ENCODE measurements around the gene CALR3.

Gene CALR3

GRCh38 chr19:16446108-16446723 lies 49.8 kb downstream of the CALR3 start:
- TF ChIP-seq USF1 (IDR thresholded peaks at IDR 0.05) (peak; percentile 61), REST (IDR thresholded peaks at IDR 0.05; ENCODE audit: low read depth) (no peak), MAX (IDR thresholded peaks at IDR 0.05) (peak; percentile 76)

GRCh38 chr19:16445238-16446107 lies 50.5 kb downstream of the CALR3 start:
- no peak for TF ChIP-seq MAX (IDR thresholded peaks at IDR 0.05)
- 0 out of 2 replicates have a peak, but pooled peaks have one; percentile 21 for TF ChIP-seq EP300 (IDR thresholded peaks at IDR 0.05; ENCODE audit: borderline replicate concordance)
- TF ChIP-seq USF1 (IDR thresholded peaks at IDR 0.05), result no peak
- no peak for TF ChIP-seq CREB1 (IDR thresholded peaks at IDR 0.05; ENCODE audit: low read depth)
- TF ChIP-seq YY1 (IDR thresholded peaks at IDR 0.05; ENCODE audit: low read depth), result no peak
- no peak for TF ChIP-seq TCF12 (IDR thresholded peaks at IDR 0.05; ENCODE audit: low read depth)
- no peak for TF ChIP-seq TAF1 (IDR thresholded peaks at IDR 0.05; ENCODE audit: low read depth)
- no peak for TF ChIP-seq ZBTB7A (IDR thresholded peaks at IDR 0.05; ENCODE audit: low read depth)

- TF ChIP-seq TCF12 (IDR thresholded peaks at IDR 0.05; ENCODE audit: low read depth) (no peak), YY1 (IDR thresholded peaks at IDR 0.05; ENCODE audit: low read depth) (0 out of 2 replicates have a peak, but pooled peaks have one; percentile 16)
Observed at GRCh38 chr19:16444269-16444600, 51.7 kb downstream of the CALR3 start.

- TF ChIP-seq EGR1 (IDR thresholded peaks at IDR 0.05), result no peak
- TF ChIP-seq CREB1 (IDR thresholded peaks at IDR 0.05; ENCODE audit: low read depth), result no peak
- TF ChIP-seq CEBPB (IDR thresholded peaks at IDR 0.05), result peak; percentile 47; the same call in 1 of the 2 replicates
- TF ChIP-seq MAX (IDR thresholded peaks at IDR 0.05), result no peak; the same call in 1 of the 2 replicates
- no peak for TF ChIP-seq USF1 (IDR thresholded peaks at IDR 0.05)
- peak; percentile 97 for TF ChIP-seq NFIC (IDR thresholded peaks at IDR 0.05)
- peak; percentile 25; the same call in 1 of the 2 replicates for TF ChIP-seq TEAD4 (IDR thresholded peaks at IDR 0.05)
- TF ChIP-seq TAF1 (IDR thresholded peaks at IDR 0.05; ENCODE audit: low read depth), result no peak
- no peak for TF ChIP-seq ZBTB7A (IDR thresholded peaks at IDR 0.05; ENCODE audit: low read depth)
- TF ChIP-seq YY1 (IDR thresholded peaks at IDR 0.05; ENCODE audit: low read depth), result no peak
- no peak; the same call in 1 of the 2 replicates for TF ChIP-seq RAD21 (IDR thresholded peaks at IDR 0.05; ENCODE audit: low read depth)
- TF ChIP-seq TCF12 (IDR thresholded peaks at IDR 0.05; ENCODE audit: low read depth), result peak; percentile 93
- TF ChIP-seq EP300 (IDR thresholded peaks at IDR 0.05; ENCODE audit: borderline replicate concordance), result peak; percentile 82
- TF ChIP-seq FOXM1 (IDR thresholded peaks at IDR 0.05; ENCODE audit: borderline replicate concordance, low read depth), result peak; percentile 33; the same call in 1 of the 2 replicates
- TF ChIP-seq REST (IDR thresholded peaks at IDR 0.05; ENCODE audit: low read depth), result peak; percentile 46
Observed at GRCh38 chr19:16442386-16443276, 53.3 kb downstream of the CALR3 start.
